GM06990 (cell line): Measurements from ENCODE around the gene PIF1.

Experiments used
- DNase-seq: peaks from one replicate; pipeline ENCODE4 v3.0.0-alpha.2; 2011; ENCODE audit not compliant: insufficient read length; ENCODE audit errors: extremely low read depth
- H3K27me3 ChIP-seq: replicated peaks from 2 replicates; pipeline ENCODE4 v1.6.0; 2011; ENCODE audit warnings: low read length; ENCODE audit not compliant: control insufficient read depth, insufficient read depth
- H3K36me3 ChIP-seq: 2 replicates; pipeline ENCODE4 v1.5.1; 2011; ENCODE audit warnings: low read length; ENCODE audit not compliant: control insufficient read depth, insufficient read depth
- H3K4me3 ChIP-seq: replicated peaks from 2 replicates; pipeline ENCODE4 v1.5.1; 2011; ENCODE audit warnings: low read depth, mild to moderate bottlenecking, control low read depth, low read length
- CTCF ChIP-seq: IDR thresholded peaks from 2 replicates; pipeline ENCODE4 v1.5.1; 2011; ENCODE audit warnings: low read length, control low read depth, mild to moderate bottlenecking, inconsistent platforms; ENCODE audit not compliant: insufficient read depth, poor library complexity, severe bottlenecking

The PIF1 gene

DNA sequence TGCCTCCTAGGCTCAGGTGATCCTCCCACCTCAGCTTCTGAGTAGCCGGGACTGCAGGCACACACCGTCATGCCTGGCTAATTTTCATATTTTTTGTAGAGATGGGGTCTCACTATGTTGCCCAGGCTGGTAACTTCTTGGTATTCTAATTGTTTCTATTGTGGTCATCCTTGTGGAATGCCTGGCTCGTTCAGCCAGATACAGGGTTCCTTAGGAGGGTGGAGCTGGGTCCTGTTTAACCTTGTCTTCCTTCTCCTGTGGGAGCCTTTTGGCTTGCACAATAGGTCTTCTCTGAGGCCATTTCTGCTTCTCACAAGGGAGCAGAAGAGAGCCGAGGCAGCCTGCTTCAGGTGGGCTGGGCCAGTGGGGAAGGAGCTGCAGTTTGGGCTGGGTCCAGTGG is 32.0 kb upstream of the PIF1 start:
- Histone ChIP-seq H3K4me3 (no peak overlapping the region), H3K36me3 (peaks cover 63% of the 10 kb centered on the region), H3K27me3 (no peaks in the 10 kb centered on the region)
- no peak for TF ChIP-seq CTCF
- no peak for DNase-seq

DNA sequence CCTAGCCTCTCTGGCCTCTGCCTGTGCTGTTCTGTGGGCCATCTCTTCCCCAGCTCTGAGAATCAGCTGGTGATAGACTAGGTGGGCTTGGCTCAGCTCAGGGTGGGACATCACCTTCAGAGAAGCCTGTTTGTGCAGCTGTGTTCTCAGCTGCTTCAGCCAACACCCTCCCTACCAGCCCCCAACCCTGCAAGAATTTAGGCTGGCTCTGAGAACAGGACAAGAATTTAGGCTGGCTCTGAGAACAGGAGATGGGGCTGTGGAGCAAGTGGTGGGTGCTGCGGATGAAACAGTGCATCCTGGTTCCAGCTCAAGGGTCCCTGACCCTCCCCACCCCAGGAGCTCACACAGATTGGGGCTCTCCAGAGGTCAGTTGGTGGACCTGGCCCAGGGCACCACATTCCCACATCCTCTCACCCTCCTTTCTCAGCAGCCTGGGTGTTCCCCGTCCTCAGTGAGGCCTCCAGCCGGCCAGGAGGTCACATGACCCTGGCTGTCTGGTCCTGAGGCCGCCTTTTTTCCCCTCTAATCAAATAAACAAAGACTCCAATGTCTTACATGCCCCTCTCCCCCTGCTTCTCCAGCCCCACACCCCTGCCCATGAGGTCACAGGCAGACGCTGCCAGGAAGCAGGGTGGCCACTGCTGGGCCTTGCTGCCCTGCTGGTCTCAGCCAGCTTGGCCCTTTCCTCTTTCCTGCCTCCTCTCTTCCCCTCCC is 31.1 kb upstream of the PIF1 start:
- no peak for DNase-seq
- peaks cover 60% of the 10 kb centered on the region for H3K36me3 ChIP-seq
- TF ChIP-seq CTCF, result no peak
- H3K4me3 ChIP-seq, result no peak overlapping the region
- no peaks in the 10 kb centered on the region for H3K27me3 ChIP-seq

DNA sequence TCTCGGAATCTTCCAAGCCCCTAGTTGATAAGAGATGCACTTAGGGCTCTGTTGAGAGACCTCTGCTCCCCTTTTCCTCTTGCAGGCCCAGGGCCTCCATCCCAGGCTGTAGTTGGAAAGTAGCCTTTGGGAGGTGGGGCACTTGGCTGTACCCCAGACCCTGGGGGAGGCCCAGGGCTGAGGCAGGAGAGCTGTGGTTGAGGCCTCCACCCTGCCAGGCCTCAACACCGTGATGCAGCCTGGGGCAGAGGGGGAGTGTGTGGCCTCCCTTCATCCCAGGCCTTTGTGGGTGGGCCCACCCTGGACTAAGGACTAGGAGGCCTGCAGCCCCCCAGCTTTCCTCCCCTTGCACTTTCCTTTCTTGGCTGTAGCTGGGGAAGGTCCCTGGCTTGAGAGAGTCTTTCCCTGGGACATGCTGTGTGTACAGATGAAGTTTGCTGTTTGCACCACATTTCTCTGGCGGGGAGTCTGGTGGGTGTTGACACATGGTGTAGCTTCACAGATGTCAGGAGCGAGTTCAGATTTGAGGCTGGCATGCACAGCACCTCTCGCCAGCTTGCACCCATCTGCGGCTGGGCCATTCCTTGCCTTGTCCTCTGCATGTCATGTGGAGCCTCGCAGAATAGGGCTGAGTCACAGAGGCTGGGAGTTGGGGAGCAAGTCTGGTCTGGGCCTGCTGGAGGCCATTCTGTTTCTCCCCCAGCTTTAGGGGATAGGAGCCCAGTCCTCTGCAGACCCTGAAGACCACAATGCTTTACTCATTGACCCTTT is 29.9 kb upstream of the PIF1 start:
- no peak for DNase-seq
- Histone ChIP-seq H3K36me3 (peaks cover 58% of the 10 kb centered on the region), H3K27me3 (no peaks in the 10 kb centered on the region), H3K4me3 (no peak overlapping the region)
- no peak for TF ChIP-seq CTCF

GRCh38 chr15:64854526-64854925 is 29.1 kb upstream of the PIF1 start:
- no peak for DNase-seq
- H3K36me3 ChIP-seq, result peaks cover 54% of the 10 kb centered on the region
- no peak overlapping the region for H3K4me3 ChIP-seq
- TF ChIP-seq CTCF, result no peak
- no peaks in the 10 kb centered on the region for H3K27me3 ChIP-seq

GRCh38 chr15:64854041-64854440 is 28.6 kb upstream of the PIF1 start:
- DNase-seq, result no peak
- peaks cover 49% of the 10 kb centered on the region for H3K36me3 ChIP-seq

More at GRCh38 chr15:64854041-64854440, 28.6 kb upstream of the PIF1 start:
- Histone ChIP-seq H3K4me3 (no peak overlapping the region), H3K27me3 (no peaks in the 10 kb centered on the region)
- no peak for TF ChIP-seq CTCF
